Upper lobe of left lung (tissue), 6 donors: ENCODE data around the gene VRK2. TPM values are rescaled to one million over a fixed set of nuclear protein-coding genes. Genes with fewer than 3 reads are reported as not detected.

Source experiments
- ATAC-seq, 2 donors: fragments of 200-7000 bp; cut with Tn5 transposase; one replicate each; pipeline ENCODE4 v1.9.1; 2022; ENCODE audit warnings: mild to moderate bottlenecking in 2 of 2, moderate library complexity in 2 of 2; ENCODE audit not compliant: low FRiP score in 2 of 2
- DNase-seq, 2 donors: peaks; one replicate each; pipeline ENCODE4 v3.0.0-alpha.2; 2019 to 2020
- H3K27ac ChIP-seq, 4 donors: fragments of 200-600 bp; sonication (generic); one replicate each; pipeline ENCODE4 v1.5.1; 2016 to 2019
- H3K27me3 ChIP-seq, 4 donors: fragments of 200-600 bp; sonication (generic); one replicate each; pipeline ENCODE4 v1.5.1; 2017 to 2019
- H3K36me3 ChIP-seq, 4 donors: fragments of 200-600 bp; sonication (generic); one replicate each; pipeline ENCODE4 v1.5.1; 2016 to 2019
- H3K4me1 ChIP-seq, 4 donors: fragments of 200-600 bp; sonication (generic); one replicate each; pipeline ENCODE4 v1.5.1; 2018 to 2019
- H3K4me3 ChIP-seq, 4 donors: fragments of 200-600 bp; sonication (generic); one replicate each; pipeline ENCODE4 v1.5.1; 2017 to 2019; ENCODE audit warnings: mild to moderate bottlenecking in 2 of 4, moderate library complexity in 1 of 4
- H3K9me3 ChIP-seq, 4 donors: fragments of 200-600 bp; sonication (generic); one replicate each; pipeline ENCODE4 v1.5.1; 2018 to 2019
- CTCF ChIP-seq, 6 experiments: fragments of 450-650 bp in 4 of 6; fragments of 200-600 bp in 2 of 6; sonication (generic) in 2 of 6; IDR thresholded peaks; one replicate each; pipeline ENCODE4 v1.5.1; 2016 to 2019; ENCODE audit warnings: antibody characterized with exemption in 6 of 6
- EP300 ChIP-seq, 4 donors: sonication (generic); formaldehyde crosslinking; IDR thresholded peaks; one replicate each; pipeline ENCODE4 v1.5.1; 2017; ENCODE audit warnings: antibody characterized with exemption in 4 of 4, control low read depth in 2 of 4
- POLR2A ChIP-seq, 4 donors: fragments of 450-650 bp; IDR thresholded peaks; one replicate each; pipeline ENCODE4 v1.5.1; 2016 to 2017; ENCODE audit warnings: antibody characterized with exemption in 4 of 4, mild to moderate bottlenecking in 2 of 4
- POLR2AphosphoS5 ChIP-seq, 2 donors: sonication (generic); formaldehyde crosslinking; IDR thresholded peaks; one replicate each; pipeline ENCODE4 v1.5.1; 2017; ENCODE audit warnings: antibody characterized with exemption in 2 of 2
- WGBS, 2 donors: methylation state at CpG; one replicate each; pipeline ENCODE4 v1.1.5; 2017 to 2018; 5-methylcytosine and 5-hydroxymethylcytosine counted together
- total RNA-seq, 6 donors: library from RNA; depleted of rRNA in 4 of 6; stranded (reverse); fragments of >200 nt in 4 of 6; gene quantifications; one replicate each; pipeline versions ENCODE4 v1.1.0 to v1.2.1, GENCODE V29; 2016 to 2021
- donor health status: DM: no; HTN: no; CAD: no; lungs with moderate emphysema.
- donor health status: DM: no; HTN: yes; CAD: no; lungs with severe emphysema.

Gene VRK2
- total RNA-seq, 6 donors from 2014 or later: 15.6 to 28.1 (median 22.8) TPM

- H3K4me1 ChIP-seq: no peaks in the 10 kb centered on the region
- DNase-seq: no peak
- peaks cover 0 to 7% (median 0%) of the 10 kb centered on the region in 4 donors for H3K36me3 ChIP-seq
- no peaks in the 10 kb centered on the region for H3K27me3 ChIP-seq
- ATAC-seq: no peak
- WGBS, 2 donors: 90 to 100% methylated on average over 1 of the region's 1 CpG
- TF ChIP-seq EP300 (IDR thresholded peaks at IDR 0.05) (no peak), POLR2AphosphoS5 (IDR thresholded peaks at IDR 0.05) (no peak), POLR2A (IDR thresholded peaks at IDR 0.05) (no peak), CTCF (IDR thresholded peaks at IDR 0.05) (no peak)
- no peak overlapping the region for H3K4me3 ChIP-seq
- no peak overlapping the region for H3K27ac ChIP-seq
- H3K9me3 ChIP-seq: no peaks in the 10 kb centered on the region
Observed at GRCh38 chr2:58195662-58196061, 149.1 kb downstream of the VRK2 start.

GRCh38 chr2:58197894-58198293, 151.3 kb downstream of the VRK2 start:
- Histone ChIP-seq H3K27ac (no peak overlapping the region), H3K27me3 (no peaks in the 10 kb centered on the region), H3K36me3 (peaks cover 0 to 10% (median 0%) of the 10 kb centered on the region in 4 donors), H3K9me3 (no peaks in the 10 kb centered on the region), H3K4me1 (no peaks in the 10 kb centered on the region), H3K4me3 (no peak overlapping the region)
- ATAC-seq (no peak), DNase-seq (no peak)
- TF ChIP-seq POLR2A (IDR thresholded peaks at IDR 0.05) (no peak), CTCF (IDR thresholded peaks at IDR 0.05) (no peak), POLR2AphosphoS5 (IDR thresholded peaks at IDR 0.05) (no peak), EP300 (IDR thresholded peaks at IDR 0.05) (no peak)
- 97 to 98% methylated on average over 2 of the region's 2 CpGs for WGBS, 2 donors

- TF ChIP-seq CTCF (IDR thresholded peaks at IDR 0.05) (no peak), POLR2A (IDR thresholded peaks at IDR 0.05) (no peak), POLR2AphosphoS5 (IDR thresholded peaks at IDR 0.05) (no peak), EP300 (IDR thresholded peaks at IDR 0.05) (no peak)
- Histone ChIP-seq H3K4me3 (no peak overlapping the region), H3K36me3 (peaks cover 0 to 10% (median 0%) of the 10 kb centered on the region in 4 donors), H3K27ac (no peak overlapping the region), H3K9me3 (no peaks in the 10 kb centered on the region), H3K27me3 (no peaks in the 10 kb centered on the region), H3K4me1 (peaks cover 0 to 5% (median 0%) of the 10 kb centered on the region in 4 donors)
- DNase-seq (no peak), ATAC-seq (no peak)
- WGBS, 2 donors: 69 to 90% methylated on average over 1 of the region's 1 CpG
Observed at GRCh38 chr2:58202404-58202803, 155.8 kb downstream of the VRK2 start.

- Histone ChIP-seq H3K9me3 (no peaks in the 10 kb centered on the region), H3K4me1 (peaks cover 0 to 5% (median 0%) of the 10 kb centered on the region in 4 donors), H3K36me3 (peaks cover 0 to 7% (median 0%) of the 10 kb centered on the region in 4 donors), H3K4me3 (no peak overlapping the region), H3K27ac (no peak overlapping the region), H3K27me3 (no peaks in the 10 kb centered on the region)
- ATAC-seq: no peak
- DNase-seq: no peak
- TF ChIP-seq POLR2AphosphoS5 (IDR thresholded peaks at IDR 0.05): no peak
- no peak for TF ChIP-seq EP300 (IDR thresholded peaks at IDR 0.05)
- TF ChIP-seq CTCF (IDR thresholded peaks at IDR 0.05): no peak
- no peak for TF ChIP-seq POLR2A (IDR thresholded peaks at IDR 0.05)
Observed at GRCh38 chr2:58203018-58203417, 156.4 kb downstream of the VRK2 start.

GRCh38 chr2:58204195-58204959, 157.8 kb downstream of the VRK2 start:
- Histone ChIP-seq H3K9me3 (no peaks in the 10 kb centered on the region), H3K4me1 (peaks cover 0 to 5% (median 0%) of the 10 kb centered on the region in 4 donors), H3K4me3 (no peak overlapping the region), H3K36me3 (peaks cover 0 to 3% (median 0%) of the 10 kb centered on the region in 4 donors), H3K27ac (no peak overlapping the region), H3K27me3 (no peaks in the 10 kb centered on the region)
- no peak for ATAC-seq
- 69 to 70% methylated on average over 6 of the region's 6 CpGs for WGBS, 2 donors
- TF ChIP-seq CTCF (IDR thresholded peaks at IDR 0.05) (no peak), POLR2A (IDR thresholded peaks at IDR 0.05) (no peak), POLR2AphosphoS5 (IDR thresholded peaks at IDR 0.05) (no peak), EP300 (IDR thresholded peaks at IDR 0.05) (no peak)
- DNase-seq: no peak
